GM20000 (cell line): ENCODE data around the gene RASEF.

Source experiments
- DNase-seq: peaks from one replicate; pipeline ENCODE4 v3.0.0; 2012; ENCODE audit warnings: low spot score
- CTCF ChIP-seq: IDR thresholded peaks from 2 replicates; pipeline ENCODE4 v1.5.1; 2012; ENCODE audit warnings: mild to moderate bottlenecking, control low read depth; ENCODE audit errors: extremely low read depth, missing control alignments

Gene RASEF

GRCh38 chr9:82970359-82970758 lies 92.6 kb downstream of the RASEF start:
- no peak for TF ChIP-seq CTCF
- no peak for DNase-seq

GRCh38 chr9:82969291-82969690 lies 93.7 kb downstream of the RASEF start:
- TF ChIP-seq CTCF = no peak

GRCh38 chr9:82968816-82969215 lies 94.1 kb downstream of the RASEF start:
- DNase-seq = no peak
- TF ChIP-seq CTCF = no peak

More at GRCh38 chr9:82969291-82969690, 93.7 kb downstream of the RASEF start:
- no peak for DNase-seq

GRCh38 chr9:82968388-82968787 lies 94.6 kb downstream of the RASEF start:
- TF ChIP-seq CTCF = no peak
- no peak for DNase-seq

- peak; percentile 58 for DNase-seq
- peak; percentile 74 for TF ChIP-seq CTCF
Observed at GRCh38 chr9:82961504-82962125, 101.3 kb downstream of the RASEF start.

GRCh38 chr9:82957529-82958379 lies 105.2 kb downstream of the RASEF start:
- DNase-seq = no peak
- TF ChIP-seq CTCF = no peak

GRCh38 chr9:82949203-82949602 lies 113.7 kb downstream of the RASEF start:
- DNase-seq = no peak

More at GRCh38 chr9:82949203-82949602, 113.7 kb downstream of the RASEF start:
- no peak for TF ChIP-seq CTCF
